ENCODE data around the gene RAB35.

RAB35 gene

GRCh38 chr12:120066341-120066740 lies 50.2 kb downstream of the RAB35 start:
- TF ChIP-seq CTCF (conservative IDR thresholded peaks at IDR 0.05; ENCODE audit: control insufficient read depth, insufficient read depth, low read depth, low read length) = no peak
- no peak for DNase-seq (ENCODE audit: low read depth)

GRCh38 chr12:120065472-120065871 lies 51.1 kb downstream of the RAB35 start:
- DNase-seq (ENCODE audit: low read depth) = no peak
- no peak overlapping the region for H3K4me3 ChIP-seq (ENCODE audit: control insufficient read depth, low read depth, low read length)
- no peak for TF ChIP-seq CTCF (conservative IDR thresholded peaks at IDR 0.05; ENCODE audit: control insufficient read depth, insufficient read depth, low read depth, low read length)

More at GRCh38 chr12:120066341-120066740, 50.2 kb downstream of the RAB35 start:
- no peak overlapping the region for H3K4me3 ChIP-seq (ENCODE audit: control insufficient read depth, low read depth, low read length)

- no peak for DNase-seq (ENCODE audit: low read depth)
These were observed 52.3 kb downstream of the RAB35 start for GRCh38 chr12:120064054-120064940.

GRCh38 chr12:120062976-120063579 lies 53.5 kb downstream of the RAB35 start:
- H3K4me3 ChIP-seq (ENCODE audit: control insufficient read depth, low read depth, low read length) = no peak overlapping the region
- TF ChIP-seq CTCF (conservative IDR thresholded peaks at IDR 0.05; ENCODE audit: control insufficient read depth, insufficient read depth, low read depth, low read length) = no peak
- peak; percentile 5 for DNase-seq (ENCODE audit: low read depth)

More at GRCh38 chr12:120064054-120064940, 52.3 kb downstream of the RAB35 start:
- no peak for TF ChIP-seq CTCF (conservative IDR thresholded peaks at IDR 0.05; ENCODE audit: control insufficient read depth, insufficient read depth, low read depth, low read length)
- H3K4me3 ChIP-seq (ENCODE audit: control insufficient read depth, low read depth, low read length) = no peak overlapping the region

GRCh38 chr12:120061575-120062214 lies 54.9 kb downstream of the RAB35 start:
- no peak for DNase-seq (ENCODE audit: low read depth)
- H3K4me3 ChIP-seq (ENCODE audit: control insufficient read depth, low read depth, low read length) = no peak overlapping the region
- no peak for TF ChIP-seq CTCF (conservative IDR thresholded peaks at IDR 0.05; ENCODE audit: control insufficient read depth, insufficient read depth, low read depth, low read length)

GRCh38 chr12:120060717-120061116 lies 55.8 kb downstream of the RAB35 start:
- DNase-seq (ENCODE audit: low read depth) = no peak
- no peak for TF ChIP-seq CTCF (conservative IDR thresholded peaks at IDR 0.05; ENCODE audit: control insufficient read depth, insufficient read depth, low read depth, low read length)
- no peak overlapping the region for H3K4me3 ChIP-seq (ENCODE audit: control insufficient read depth, low read depth, low read length)
